HL-60/S4 treated with phorbol 12-myristate 13-acetate at 8.2 ng/mL for 4 days and 3 days (cell line): ENCODE results near the gene PBX1.

Source experiments
- in situ Hi-C: fragments of 300-500 bp; cut with MboI; formaldehyde crosslinking; loops from 2 replicates; pipeline ENCODE4 v1.15.0; 2022; ENCODE audit warnings: low sequenced_read_pairs

The PBX1 gene

GRCh38 chr1:164562947-164563520 lies 4.0 kb downstream of the PBX1 start:
- in situ Hi-C loops = no loop called here

GRCh38 chr1:164563721-164564360 lies 4.9 kb downstream of the PBX1 start:
- in situ Hi-C loops = no loop called here

- in situ Hi-C loops = no loop called here
These were observed 5.4 kb downstream of the PBX1 start for GRCh38 chr1:164564378-164564777.

GRCh38 chr1:164565357-164565756 lies 6.4 kb downstream of the PBX1 start:
- in situ Hi-C loops = no loop called here

- in situ Hi-C loops = no loop called here
These were observed 8.8 kb downstream of the PBX1 start for GRCh38 chr1:164567774-164568173.

- in situ Hi-C loops = no loop called here
These were observed 10.3 kb downstream of the PBX1 start for GRCh38 chr1:164569241-164569640.

- in situ Hi-C loops = no loop called here
These were observed 10.9 kb downstream of the PBX1 start for GRCh38 chr1:164569866-164570265.

- in situ Hi-C loops = no loop called here
These were observed 12.3 kb downstream of the PBX1 start for GRCh38 chr1:164571333-164571732.

- in situ Hi-C loops = no loop called here
These were observed 16.4 kb downstream of the PBX1 start for GRCh38 chr1:164575356-164575886.

- in situ Hi-C loops = no loop called here
These were observed 17.6 kb downstream of the PBX1 start for GRCh38 chr1:164576291-164577271.

- in situ Hi-C loops = no loop called here
These were observed 18.3 kb downstream of the PBX1 start for GRCh38 chr1:164577291-164577690.

- in situ Hi-C loops = no loop called here
These were observed 19.7 kb downstream of the PBX1 start for GRCh38 chr1:164578479-164579200.

GRCh38 chr1:164579381-164579780 lies 20.4 kb downstream of the PBX1 start:
- in situ Hi-C loops = no loop called here

- in situ Hi-C loops = no loop called here
These were observed 22.8 kb downstream of the PBX1 start for GRCh38 chr1:164581762-164582161.

GRCh38 chr1:164583196-164583595 lies 24.2 kb downstream of the PBX1 start:
- in situ Hi-C loops = no loop called here

- in situ Hi-C loops = no loop called here
These were observed 25.0 kb downstream of the PBX1 start for GRCh38 chr1:164583835-164584539.

- in situ Hi-C loops = no loop called here
These were observed 27.6 kb downstream of the PBX1 start for GRCh38 chr1:164586591-164586990.

- in situ Hi-C loops = no loop called here
These were observed 28.9 kb downstream of the PBX1 start for GRCh38 chr1:164587617-164588501.
